Measurements from ENCODE around the gene MT1M.

The MT1M gene

DNA sequence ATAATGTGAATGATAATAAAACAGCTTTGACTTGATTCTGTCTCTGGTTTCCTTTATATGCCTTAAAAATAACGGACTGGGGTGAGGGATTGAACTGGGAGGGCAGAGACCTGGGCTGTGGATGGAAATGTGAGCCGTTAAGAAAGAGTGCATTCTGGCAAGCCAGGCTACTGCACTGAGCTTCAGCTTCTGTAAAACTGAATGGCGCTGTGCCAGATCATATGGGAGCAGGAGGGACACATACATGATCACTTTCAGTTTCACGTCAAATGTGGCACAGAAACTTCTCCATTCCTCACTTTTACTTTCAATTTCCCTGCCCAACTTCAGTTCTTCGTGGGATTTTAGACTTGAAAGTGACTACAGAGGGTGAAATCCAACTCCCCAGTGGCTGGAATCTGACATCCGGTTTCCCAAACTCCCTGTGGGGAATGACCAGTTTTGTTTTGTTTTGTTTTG is 23.0 kb upstream of the MT1M start:
- peaks cover 27 to 31% of the 10 kb centered on the region in 2 experiments for H3K4me1 ChIP-seq (ENCODE audit: control insufficient read depth in 1 of 2, insufficient read depth in 2 of 2, low read length in 2 of 2)
- H3K4me2 ChIP-seq (ENCODE audit: low read length), result peak overlapping the region; percentile 50
- no peak overlapping the region for H2AFZ ChIP-seq (ENCODE audit: insufficient read depth, low read length, poor library complexity)
- no peak overlapping the region for H4K12ac ChIP-seq (ENCODE audit: low read depth, low read length)
- peak; percentile 28 to 58 for DNase-seq
- no peak overlapping the region for H2AK5ac ChIP-seq (ENCODE audit: low read length)
- H3K23ac ChIP-seq (ENCODE audit: low read length), result no peak overlapping the region
- WGBS (ENCODE audit: extremely low coverage, insufficient coverage, insufficient read length), result no CpG with 5 or more reads among the region's 6 CpGs
- no peak overlapping the region for H3K14ac ChIP-seq (ENCODE audit: low read length)
- peaks cover 3% of the 10 kb centered on the region for H3K27me3 ChIP-seq (ENCODE audit: insufficient read depth, low read length)
- peaks cover 11% of the 10 kb centered on the region for H3K79me1 ChIP-seq (ENCODE audit: low read length)
- no peak overlapping the region for H4K91ac ChIP-seq (ENCODE audit: low read depth, low read length)
- H3K4ac ChIP-seq (ENCODE audit: low read depth, low read length), result no peak overlapping the region
- H2BK5ac ChIP-seq (ENCODE audit: low read depth, low read length, poor library complexity), result no peak overlapping the region
- no peak overlapping the region for H3K4me3 ChIP-seq (ENCODE audit: low read depth, low read length)
- no peak overlapping the region for H4K8ac ChIP-seq (ENCODE audit: low read depth, low read length)
- no peak overlapping the region for H2BK12ac ChIP-seq (ENCODE audit: low read length)
- H3K9me3 ChIP-seq (ENCODE audit: insufficient read depth, low read depth, low read length), result no peaks in the 10 kb centered on the region
- H3K79me2 ChIP-seq (ENCODE audit: control insufficient read depth, insufficient read depth, low read length, poor library complexity), result no peaks in the 10 kb centered on the region
- no peak overlapping the region for H3K9ac ChIP-seq (ENCODE audit: low read length)
- H3K27ac ChIP-seq (ENCODE audit: low read depth, low read length), result no peak overlapping the region
- H3K36me3 ChIP-seq (ENCODE audit: control insufficient read depth in 1 of 2, insufficient read depth in 2 of 2, low read length in 2 of 2), result no peaks in the 10 kb centered on the region
- no peak overlapping the region for H2BK120ac ChIP-seq (ENCODE audit: insufficient read depth, low read length, poor library complexity)
- no peak overlapping the region for H3K18ac ChIP-seq (ENCODE audit: low read length)

- Histone ChIP-seq H3K4me3 (ENCODE audit: low read depth, low read length) (no peak overlapping the region), H3K27me3 (ENCODE audit: insufficient read depth, low read length) (peaks cover 3% of the 10 kb centered on the region), H4K91ac (ENCODE audit: low read depth, low read length) (no peak overlapping the region), H2AK5ac (ENCODE audit: low read length) (no peak overlapping the region), H2BK12ac (ENCODE audit: low read length) (no peak overlapping the region), H2AFZ (ENCODE audit: insufficient read depth, low read length, poor library complexity) (peak overlapping the region; percentile 10), H2BK120ac (ENCODE audit: insufficient read depth, low read length, poor library complexity) (no peak overlapping the region), H3K9ac (ENCODE audit: low read length) (no peak overlapping the region), H3K4ac (ENCODE audit: low read depth, low read length) (no peak overlapping the region), H3K36me3 (ENCODE audit: control insufficient read depth in 1 of 2, insufficient read depth in 2 of 2, low read length in 2 of 2) (no peaks in the 10 kb centered on the region), H3K9me3 (ENCODE audit: insufficient read depth, low read depth, low read length) (no peaks in the 10 kb centered on the region), H4K8ac (ENCODE audit: low read depth, low read length) (no peak overlapping the region), H2BK5ac (ENCODE audit: low read depth, low read length, poor library complexity) (no peak overlapping the region), H3K79me1 (ENCODE audit: low read length) (peaks cover 11% of the 10 kb centered on the region), H3K79me2 (ENCODE audit: control insufficient read depth, insufficient read depth, low read length, poor library complexity) (no peaks in the 10 kb centered on the region), H3K18ac (ENCODE audit: low read length) (no peak overlapping the region), H3K14ac (ENCODE audit: low read length) (no peak overlapping the region), H3K4me2 (ENCODE audit: low read length) (no peak overlapping the region), H3K27ac (ENCODE audit: low read depth, low read length) (no peak overlapping the region), H3K23ac (ENCODE audit: low read length) (no peak overlapping the region), H3K4me1 (ENCODE audit: control insufficient read depth in 1 of 2, insufficient read depth in 2 of 2, low read length in 2 of 2) (peaks cover 27 to 31% of the 10 kb centered on the region in 2 experiments), H4K12ac (ENCODE audit: low read depth, low read length) (no peak overlapping the region)
- WGBS (ENCODE audit: extremely low coverage, insufficient coverage, insufficient read length), result no CpG with 5 or more reads among the region's 10 CpGs
- peak; percentile 45 to 50 for DNase-seq
Measured at GRCh38 chr16:56610017-56610608, 22.3 kb upstream of the MT1M start.

DNA sequence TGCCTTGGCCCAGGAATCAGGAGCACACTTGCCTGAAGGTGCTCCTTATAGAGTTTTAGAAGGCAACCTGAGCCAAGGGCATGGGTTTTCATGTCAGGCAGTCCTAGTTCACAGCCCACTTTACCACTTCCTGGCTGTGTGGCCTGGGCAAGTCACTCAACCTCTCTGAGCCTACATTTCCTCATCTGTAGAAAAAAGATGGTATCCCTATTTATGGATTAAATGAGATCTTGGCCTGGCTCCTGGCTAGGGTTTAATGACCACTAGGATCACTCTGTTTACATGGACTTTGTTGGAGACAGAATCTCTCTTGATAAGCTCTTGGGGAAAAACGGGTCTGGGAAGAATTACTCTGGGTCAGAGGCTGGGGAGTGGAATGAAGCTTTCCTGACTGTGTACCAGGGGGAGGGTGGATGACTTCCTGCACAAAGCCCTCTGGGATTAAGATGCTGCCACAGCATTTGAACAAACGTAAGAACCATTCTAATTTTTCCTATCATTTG is 21.8 kb upstream of the MT1M start:
- Histone ChIP-seq H3K36me3 (ENCODE audit: control insufficient read depth in 1 of 2, insufficient read depth in 2 of 2, low read length in 2 of 2) (no peaks in the 10 kb centered on the region), H3K79me1 (ENCODE audit: low read length) (peaks cover 11% of the 10 kb centered on the region), H2BK5ac (ENCODE audit: low read depth, low read length, poor library complexity) (no peak overlapping the region), H3K4ac (ENCODE audit: low read depth, low read length) (no peak overlapping the region), H3K14ac (ENCODE audit: low read length) (no peak overlapping the region), H2BK120ac (ENCODE audit: insufficient read depth, low read length, poor library complexity) (no peak overlapping the region), H3K27me3 (ENCODE audit: insufficient read depth, low read length) (peaks cover 3% of the 10 kb centered on the region), H3K79me2 (ENCODE audit: control insufficient read depth, insufficient read depth, low read length, poor library complexity) (no peaks in the 10 kb centered on the region), H2AK5ac (ENCODE audit: low read length) (no peak overlapping the region), H4K91ac (ENCODE audit: low read depth, low read length) (no peak overlapping the region), H3K27ac (ENCODE audit: low read depth, low read length) (no peak overlapping the region), H3K4me2 (ENCODE audit: low read length) (no peak overlapping the region), H3K4me1 (ENCODE audit: control insufficient read depth in 1 of 2, insufficient read depth in 2 of 2, low read length in 2 of 2) (peaks cover 27 to 31% of the 10 kb centered on the region in 2 experiments), H2AFZ (ENCODE audit: insufficient read depth, low read length, poor library complexity) (no peak overlapping the region), H2BK12ac (ENCODE audit: low read length) (no peak overlapping the region), H4K12ac (ENCODE audit: low read depth, low read length) (no peak overlapping the region), H4K8ac (ENCODE audit: low read depth, low read length) (no peak overlapping the region), H3K23ac (ENCODE audit: low read length) (no peak overlapping the region), H3K18ac (ENCODE audit: low read length) (no peak overlapping the region), H3K9ac (ENCODE audit: low read length) (no peak overlapping the region), H3K9me3 (ENCODE audit: insufficient read depth, low read depth, low read length) (no peaks in the 10 kb centered on the region), H3K4me3 (ENCODE audit: low read depth, low read length) (no peak overlapping the region)
- WGBS (ENCODE audit: extremely low coverage, insufficient coverage, insufficient read length), result no CpG with 5 or more reads among the region's 2 CpGs
- DNase-seq, result no peak

GRCh38 chr16:56611281-56611833 is 21.1 kb upstream of the MT1M start:
- no CpG with 5 or more reads among the region's 2 CpGs for WGBS (ENCODE audit: extremely low coverage, insufficient coverage, insufficient read length)
- H3K79me2 ChIP-seq (ENCODE audit: control insufficient read depth, insufficient read depth, low read length, poor library complexity), result no peaks in the 10 kb centered on the region
- H3K9ac ChIP-seq (ENCODE audit: low read length), result no peak overlapping the region

More at GRCh38 chr16:56611281-56611833, 21.1 kb upstream of the MT1M start:
- Histone ChIP-seq H3K4me3 (ENCODE audit: low read depth, low read length) (no peak overlapping the region), H3K14ac (ENCODE audit: low read length) (no peak overlapping the region), H2BK5ac (ENCODE audit: low read depth, low read length, poor library complexity) (no peak overlapping the region), H2AFZ (ENCODE audit: insufficient read depth, low read length, poor library complexity) (no peak overlapping the region), H4K12ac (ENCODE audit: low read depth, low read length) (no peak overlapping the region), H3K23ac (ENCODE audit: low read length) (peak overlapping the region; percentile 3), H3K27me3 (ENCODE audit: insufficient read depth, low read length) (peaks cover 6% of the 10 kb centered on the region), H3K4me2 (ENCODE audit: low read length) (no peak overlapping the region), H3K18ac (ENCODE audit: low read length) (no peak overlapping the region), H2AK5ac (ENCODE audit: low read length) (no peak overlapping the region), H3K27ac (ENCODE audit: low read depth, low read length) (no peak overlapping the region), H3K79me1 (ENCODE audit: low read length) (peaks cover 11% of the 10 kb centered on the region), H3K4ac (ENCODE audit: low read depth, low read length) (no peak overlapping the region), H4K91ac (ENCODE audit: low read depth, low read length) (no peak overlapping the region), H3K4me1 (ENCODE audit: control insufficient read depth in 1 of 2, insufficient read depth in 2 of 2, low read length in 2 of 2) (peaks cover 27 to 31% of the 10 kb centered on the region in 2 experiments), H2BK12ac (ENCODE audit: low read length) (no peak overlapping the region), H2BK120ac (ENCODE audit: insufficient read depth, low read length, poor library complexity) (no peak overlapping the region), H3K9me3 (ENCODE audit: insufficient read depth, low read depth, low read length) (no peaks in the 10 kb centered on the region), H3K36me3 (ENCODE audit: control insufficient read depth in 1 of 2, insufficient read depth in 2 of 2, low read length in 2 of 2) (no peaks in the 10 kb centered on the region), H4K8ac (ENCODE audit: low read depth, low read length) (no peak overlapping the region)
- no peak for DNase-seq

All from trophoblast cell (in vitro differentiated cells and primary cell).